A549 (cell line): ENCODE data around the gene KMT5C. TPM values are rescaled to one million over a fixed set of nuclear protein-coding genes. Genes with fewer than 3 reads are reported as not detected.

Source experiments
- ATAC-seq, 2 experiments: fragments of 200-7000 bp in 1 of 2; fragments of >200 bp in 1 of 2; cut with Nextera tagmentation in 1 of 2; cut with Tn5 transposase in 1 of 2; 3 replicates each; pipeline versions ENCODE4 v1.8.0 to v1.9.1; 2018 to 2020; ENCODE audit warnings: mild to moderate bottlenecking in 1 of 2, moderate library complexity in 1 of 2
- CTCF ChIA-PET: fragments of 300-600 bp; sonication (Branson Sonifier 250); formaldehyde crosslinking; extraction: SDS; loops from one replicate; lab custom pipeline; 2021; ENCODE audit warnings: antibody characterized with exemption, inconsistent platforms; lab: Yijun Ruan, JAX
- POLR2A ChIA-PET: fragments of 350-600 bp; formaldehyde crosslinking; extraction: SDS; loops from one replicate; lab custom pipeline; 2021; ENCODE audit warnings: antibody characterized with exemption, inconsistent platforms; lab: Yijun Ruan, JAX
- DNase-seq, 2 experiments: peaks; one replicate each; pipeline versions ENCODE4 v3.0.0 to v3.0.0-alpha.2; 2011 to 2016; ENCODE audit warnings: low read depth in 1 of 2, low spot score in 1 of 2
- FAIRE-seq: peaks from 2 replicates; lab custom pipeline; 2011; peaks lifted over from hg19 to GRCh38; lab: Jason Lieb, UNC
- H3K27ac ChIP-seq, 2 experiments: fragments of >200 bp; sonication (Bioruptor Twin); formaldehyde crosslinking; 3 replicates each; pipeline ENCODE4 v1.5.1; 2016 to 2017
- H3K4me1 ChIP-seq: fragments of >200 bp; sonication (Bioruptor Twin); formaldehyde crosslinking; 3 replicates; pipeline ENCODE4 v1.6.1; 2016
- H3K4me2 ChIP-seq: fragments of >200 bp; sonication (Bioruptor Twin); formaldehyde crosslinking; 3 replicates; pipeline ENCODE4 v1.6.1; 2016
- H3K4me3 ChIP-seq: fragments of >200 bp; sonication (Bioruptor Twin); formaldehyde crosslinking; 3 replicates; pipeline ENCODE4 v1.5.1; 2016
- H3K9me3 ChIP-seq: fragments of >200 bp; sonication (Bioruptor Twin); formaldehyde crosslinking; 3 replicates; pipeline ENCODE4 v1.6.1; 2016
- BCL3 ChIP-seq: fragments of >200 bp; sonication (Bioruptor Twin); formaldehyde crosslinking; IDR thresholded peaks from 3 replicates; pipeline ENCODE4 v1.6.1; 2016
- CBX8 ChIP-seq: fragments of 200-600 bp; sonication (generic); IDR thresholded peaks from 2 replicates; pipeline ENCODE4 v1.6.1; 2016
- CEBPB ChIP-seq, 2 experiments: fragments of >200 bp in 1 of 2; sonication (Bioruptor Twin) in 1 of 2; formaldehyde crosslinking in 1 of 2; IDR thresholded peaks; 2 replicates each; pipeline ENCODE4 v1.6.1; 2012 to 2016
- CHD4 ChIP-seq: fragments of 200-600 bp; sonication (generic); IDR thresholded peaks from 2 replicates; pipeline ENCODE4 v1.6.1; 2016; ENCODE audit warnings: antibody characterized with exemption, mild to moderate bottlenecking, borderline replicate concordance
- EHF ChIP-seq: fragments of 250-450 bp; sonication (Bioruptor Pico); IDR thresholded peaks from 2 replicates; pipeline ENCODE4 v1.5.0; 2020; ENCODE audit warnings: mild to moderate bottlenecking
- EHMT2 ChIP-seq: fragments of 200-600 bp; sonication (generic); IDR thresholded peaks from 2 replicates; pipeline ENCODE4 v1.6.1; 2016; ENCODE audit warnings: antibody characterized with exemption, low read depth, mild to moderate bottlenecking, moderate library complexity
- EP300 ChIP-seq, 2 experiments: fragments of >200 bp; sonication (Bioruptor Twin); formaldehyde crosslinking; IDR thresholded peaks; 2 replicates in 1 of 2; 3 replicates in 1 of 2; pipeline ENCODE4 v1.6.1; 2016 to 2017
- ESRRA ChIP-seq: fragments of 150-350 bp; IDR thresholded peaks from 2 replicates; pipeline ENCODE4 v1.6.1; 2014; ENCODE audit warnings: mild to moderate bottlenecking, low read length, borderline replicate concordance
- FOSB ChIP-seq: fragments of 250-450 bp; sonication (Bioruptor Pico); IDR thresholded peaks from 2 replicates; pipeline ENCODE4 v1.5.0; 2020; ENCODE audit warnings: mild to moderate bottlenecking, moderate library complexity
- FOXS1 ChIP-seq: fragments of 250-450 bp; sonication (Bioruptor Pico); IDR thresholded peaks from 2 replicates; pipeline ENCODE4 v1.5.0; 2020; ENCODE audit warnings: mild to moderate bottlenecking, moderate library complexity
- GATA3 ChIP-seq: IDR thresholded peaks from 2 replicates; pipeline ENCODE4 v1.6.1; 2012; ENCODE audit warnings: borderline replicate concordance
- HEYL ChIP-seq: fragments of 250-450 bp; sonication (Bioruptor Pico); IDR thresholded peaks from 2 replicates; pipeline ENCODE4 v1.8.0; 2021; ENCODE audit warnings: mild to moderate bottlenecking, moderate library complexity
- HOXB13 ChIP-seq: fragments of 250-450 bp; sonication (Bioruptor Pico); IDR thresholded peaks from 2 replicates; pipeline ENCODE4 v1.5.0; 2020; ENCODE audit warnings: low read depth, mild to moderate bottlenecking, moderate library complexity
- JUNB ChIP-seq: fragments of >200 bp; sonication (Bioruptor Twin); formaldehyde crosslinking; IDR thresholded peaks from 2 replicates; pipeline ENCODE4 v1.6.1; 2016
- KDM5A ChIP-seq: fragments of 200-600 bp; sonication (generic); IDR thresholded peaks from 2 replicates; pipeline ENCODE4 v1.6.1; 2016; ENCODE audit warnings: antibody characterized with exemption, mild to moderate bottlenecking
- MAZ ChIP-seq: fragments of 150-350 bp; IDR thresholded peaks from 2 replicates; pipeline ENCODE4 v1.6.1; 2014; ENCODE audit warnings: antibody characterized with exemption, low read depth, low read length, borderline replicate concordance
- MYC ChIP-seq: IDR thresholded peaks from 2 replicates; pipeline ENCODE4 v1.6.1; 2012; ENCODE audit warnings: mild to moderate bottlenecking, inconsistent platforms, low read length, improper control_type of control experiment, borderline replicate concordance
- NPAS2 ChIP-seq: fragments of 250-450 bp; sonication (Bioruptor Pico); IDR thresholded peaks from 2 replicates; pipeline ENCODE4 v1.8.0; 2022; ENCODE audit warnings: mild to moderate bottlenecking, moderate library complexity, borderline replicate concordance
- NR3C1 ChIP-seq: fragments of >200 bp; sonication (Bioruptor Twin); formaldehyde crosslinking; IDR thresholded peaks from 3 replicates; pipeline ENCODE4 v1.6.1; 2017
- POLR2AphosphoS2 ChIP-seq: conservative IDR thresholded peaks from 2 replicates; pipeline ENCODE4 v1.6.1; 2012; ENCODE audit warnings: low read length, improper control_type of control experiment, inconsistent platforms
- RAD21 ChIP-seq, 2 experiments: fragments of >200 bp in 1 of 2; sonication (Bioruptor Twin) in 1 of 2; formaldehyde crosslinking in 1 of 2; IDR thresholded peaks in 1 of 2; conservative IDR thresholded peaks in 1 of 2; 2 replicates in 1 of 2; 3 replicates in 1 of 2; pipeline ENCODE4 v1.6.1; 2012 to 2018; ENCODE audit warnings: inconsistent platforms in 1 of 2
- RCOR1 ChIP-seq: fragments of 150-350 bp; IDR thresholded peaks from 2 replicates; pipeline ENCODE4 v1.6.1; 2014; ENCODE audit warnings: antibody characterized with exemption, low read length, low read depth
- SMC3 ChIP-seq: fragments of >200 bp; sonication (Bioruptor Twin); formaldehyde crosslinking; IDR thresholded peaks from 3 replicates; pipeline ENCODE4 v1.6.1; 2018; ENCODE audit warnings: inconsistent platforms
- SREBF2 ChIP-seq: fragments of 450-650 bp; IDR thresholded peaks from 2 replicates; pipeline ENCODE4 v1.6.1; 2014; ENCODE audit warnings: mild to moderate bottlenecking, moderate library complexity
- TFCP2L1 ChIP-seq: fragments of 250-450 bp; sonication (Bioruptor Pico); IDR thresholded peaks from 2 replicates; pipeline ENCODE4 v1.5.0; 2021; ENCODE audit warnings: mild to moderate bottlenecking
- TP53 ChIP-seq: fragments of 250-450 bp; sonication (Bioruptor Pico); IDR thresholded peaks from 2 replicates; pipeline ENCODE4 v1.5.0; 2021; ENCODE audit warnings: mild to moderate bottlenecking, moderate library complexity
- ZC3H11A ChIP-seq: fragments of 450-650 bp; IDR thresholded peaks from 2 replicates; pipeline ENCODE4 v1.6.1; 2014; ENCODE audit warnings: antibody characterized with exemption, mild to moderate bottlenecking
- ZFP36 ChIP-seq: fragments of 450-650 bp; IDR thresholded peaks from 2 replicates; pipeline ENCODE4 v1.6.1; 2014; ENCODE audit warnings: borderline replicate concordance; ENCODE audit not compliant: partially characterized antibody
- ZSCAN20 ChIP-seq: fragments of 250-450 bp; sonication (Bioruptor Pico); IDR thresholded peaks from 2 replicates; pipeline ENCODE4 v1.8.0; 2022; ENCODE audit warnings: mild to moderate bottlenecking, moderate library complexity
- WGBS: methylation state at CpG from one replicate; pipeline ENCODE4 v1.1.6; 2017; ENCODE audit errors: missing lambda C conversion rate; 5-methylcytosine and 5-hydroxymethylcytosine counted together
- polyA plus RNA-seq, 4 experiments: library from polyadenylated mRNA; depleted of rRNA in 3 of 4; stranded (reverse); fragments of >200 nt; fragmentation: RNase III in 1 of 4; extraction: RNeasy Plus Mini Kit Qiagen cat#74134 plus additional on column Dnase treatment in 1 of 4; gene quantifications; 2 replicates in 3 of 4; 3 replicates in 1 of 4; pipeline ENCODE4 v1.2.3, GENCODE V29; 2011 to 2017
- TF ChIP-seq, protein P1 (sequence below): fragments of >200 bp; sonication (Bioruptor Twin); formaldehyde crosslinking; IDR thresholded peaks from 2 replicates; pipeline ENCODE4 v1.6.1; 2016
- TF ChIP-seq, protein P2 (sequence below): fragments of >200 bp; sonication (Bioruptor Twin); formaldehyde crosslinking; IDR thresholded peaks from 3 replicates; pipeline ENCODE4 v1.5.1; 2016

Gene KMT5C
- polyA plus RNA-seq, 2 of the 4 experiments (the other 2 are of a cell fraction), result 9.5 to 15.2 TPM

DNA sequence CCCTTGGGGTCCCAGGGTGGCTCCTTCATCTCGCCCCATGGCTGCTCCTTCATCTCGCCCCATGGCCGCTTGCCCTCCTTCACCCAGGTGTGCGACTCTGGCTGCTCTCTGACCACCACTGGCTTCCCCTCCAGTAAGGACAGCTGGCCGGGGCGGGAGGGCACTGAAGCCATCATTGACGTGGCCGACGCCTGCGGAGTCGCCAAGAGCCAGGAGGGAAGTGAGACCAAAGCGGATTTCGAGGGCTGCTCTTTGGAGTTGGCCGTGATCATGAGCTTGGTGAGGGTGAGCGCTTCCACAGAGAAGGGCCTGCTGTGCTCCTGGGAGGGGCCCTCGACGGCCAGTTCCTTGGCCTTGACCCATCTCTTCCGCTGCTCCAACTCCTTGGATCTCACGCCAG is 18.8 kb downstream of the KMT5C start:
- WGBS, result 87% methylated on average over 18 of the region's 19 CpGs
- Histone ChIP-seq H3K4me2 (no peak overlapping the region), H3K4me3 (no peak overlapping the region), H3K9me3 (no peaks in the 10 kb centered on the region), H3K4me1 (peaks cover 19% of the 10 kb centered on the region), H3K27ac (no peak overlapping the region)
- ATAC-seq (no peak), FAIRE-seq (no peak), DNase-seq (no peak)
- TF ChIP-seq ZSCAN20 (CRISPR knock-in tag) (no peak), GATA3 (no peak), EP300 (IDR thresholded peaks at IDR 0.05) (no peak), HOXB13 (CRISPR knock-in tag) (no peak), ZC3H11A (no peak), EHF (CRISPR knock-in tag) (no peak), SMC3 (no peak), RAD21 (conservative IDR thresholded peaks at IDR 0.05 in 1 of 2, IDR thresholded peaks at IDR 0.05 in 1 of 2) (no peak), TP53 (CRISPR knock-in tag) (no peak), SREBF2 (no peak), CHD4 (no peak), NR3C1 (no peak), EHMT2 (no peak)
- TF ChIP-seq, protein P1, sequence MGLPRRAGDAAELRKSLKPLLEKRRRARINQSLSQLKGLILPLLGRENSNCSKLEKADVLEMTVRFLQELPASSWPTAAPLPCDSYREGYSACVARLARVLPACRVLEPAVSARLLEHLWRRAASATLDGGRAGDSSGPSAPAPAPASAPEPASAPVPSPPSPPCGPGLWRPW, result no peak
- CTCF ChIA-PET, result interaction anchor here (1.1 to 14.8 kb wide), 5 partner anchors 13 to 67 kb away, joined by 3 to 105 read pairs (median 5); no protein-coding TSS in a partner anchor
- POLR2A ChIA-PET, result interaction anchor here (0.6 kb wide), 1 partner anchor 143 kb away, joined by 3 read pairs; no protein-coding TSS in a partner anchor

DNA sequence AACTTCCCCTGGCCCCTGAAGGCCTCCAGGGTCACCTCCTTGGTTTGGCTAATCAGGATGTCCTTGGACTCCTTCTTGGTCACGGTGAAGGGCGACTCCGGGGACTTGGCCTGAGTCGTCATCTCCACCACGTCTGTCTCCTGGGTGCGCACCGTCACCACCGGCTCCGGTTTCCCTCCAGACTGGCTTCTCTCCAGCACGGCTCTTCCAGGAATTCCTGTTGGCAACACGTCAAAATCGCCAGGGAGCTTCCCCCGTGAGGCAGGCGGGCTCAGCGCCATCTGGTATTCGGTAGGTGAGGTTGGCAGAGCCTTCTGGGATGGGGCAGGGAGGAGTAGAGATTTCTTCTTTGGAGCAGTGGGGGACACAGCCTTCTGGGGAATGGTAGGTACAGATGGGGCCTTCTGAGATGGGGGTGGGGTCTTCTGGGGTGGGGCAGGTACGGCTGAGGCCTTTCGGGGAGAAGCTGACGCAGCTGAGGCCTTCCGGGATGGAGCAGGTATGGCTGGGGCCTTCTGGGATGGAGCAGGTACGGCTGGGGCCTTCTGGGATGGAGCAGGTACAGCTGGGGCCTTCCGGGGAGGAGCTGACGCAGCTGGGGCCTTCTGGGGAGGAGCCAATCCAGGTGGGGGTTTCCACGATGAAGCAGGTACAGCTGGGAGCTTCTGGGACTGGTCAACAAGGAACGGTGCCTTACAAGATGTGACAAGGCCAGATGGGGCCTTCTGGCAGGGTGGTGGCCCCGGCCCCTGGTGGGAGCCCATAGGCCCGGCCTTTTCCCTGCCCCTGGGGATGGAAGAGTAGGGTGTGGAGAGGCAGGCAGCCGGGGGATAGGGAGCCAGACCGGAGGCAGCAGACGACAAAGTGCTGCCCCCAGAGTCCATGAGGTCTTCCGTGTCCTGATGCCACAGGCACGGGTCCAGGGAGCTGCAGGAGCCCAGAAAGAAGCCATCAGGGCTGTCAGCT is 19.6 kb downstream of the KMT5C start:
- 82% methylated on average over 29 of the region's 32 CpGs for WGBS
- ATAC-seq, result no peak
- DNase-seq, result no peak
- Histone ChIP-seq H3K4me2 (no peak overlapping the region), H3K4me3 (no peak overlapping the region), H3K4me1 (peaks cover 22% of the 10 kb centered on the region), H3K9me3 (no peaks in the 10 kb centered on the region), H3K27ac (no peak overlapping the region)
- TF ChIP-seq TFCP2L1 (CRISPR knock-in tag) (no peak), CEBPB (IDR thresholded peaks at IDR 0.05) (no peak), NPAS2 (CRISPR knock-in tag) (no peak), MAZ (no peak), SREBF2 (no peak), FOSB (CRISPR knock-in tag) (no peak), ESRRA (no peak)
- FAIRE-seq, result no peak
- ChIA-PET CTCF (interaction anchor here (0.9 to 14.8 kb wide), 10 partner anchors 8 to 218 kb away, joined by 3 to 105 read pairs (median 4); partner anchors contain the start of genes IL11 and KMT5C), POLR2A (interaction anchor here (0.7 kb wide), 1 partner anchor 79 kb away, joined by 6 read pairs; no protein-coding TSS in a partner anchor)

DNA sequence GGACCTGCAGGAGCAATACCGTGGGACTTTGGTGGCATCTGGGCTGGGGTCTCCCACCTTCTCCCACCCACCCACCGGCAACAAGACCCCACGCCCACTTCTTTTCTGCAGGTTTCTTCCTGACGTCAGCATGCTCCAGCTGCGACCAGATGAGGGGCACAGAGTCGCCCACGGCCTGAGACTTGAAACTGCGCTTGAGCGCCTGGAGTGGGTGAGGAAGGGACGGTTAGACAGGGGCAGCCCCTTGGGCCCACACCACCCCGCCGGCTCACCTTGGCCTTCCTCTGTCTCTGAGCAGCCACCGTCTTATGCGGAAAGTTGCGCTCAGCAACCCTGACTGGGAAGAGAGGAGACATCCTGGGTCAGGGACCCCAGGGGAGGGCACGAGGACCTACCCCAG is 21.2 kb downstream of the KMT5C start:
- H3K4me2 ChIP-seq, result no peak overlapping the region
- POLR2A ChIA-PET, result no interaction called here
- DNase-seq, result no peak
- H3K4me3 ChIP-seq, result no peak overlapping the region
- TF ChIP-seq POLR2AphosphoS2, result no peak
- no peak for TF ChIP-seq JUNB
- TF ChIP-seq BCL3, result no peak
- no peak for TF ChIP-seq GATA3
- no peak for TF ChIP-seq KDM5A
- TF ChIP-seq SMC3, result no peak
- no peak for TF ChIP-seq ZFP36
- TF ChIP-seq, protein P2, sequence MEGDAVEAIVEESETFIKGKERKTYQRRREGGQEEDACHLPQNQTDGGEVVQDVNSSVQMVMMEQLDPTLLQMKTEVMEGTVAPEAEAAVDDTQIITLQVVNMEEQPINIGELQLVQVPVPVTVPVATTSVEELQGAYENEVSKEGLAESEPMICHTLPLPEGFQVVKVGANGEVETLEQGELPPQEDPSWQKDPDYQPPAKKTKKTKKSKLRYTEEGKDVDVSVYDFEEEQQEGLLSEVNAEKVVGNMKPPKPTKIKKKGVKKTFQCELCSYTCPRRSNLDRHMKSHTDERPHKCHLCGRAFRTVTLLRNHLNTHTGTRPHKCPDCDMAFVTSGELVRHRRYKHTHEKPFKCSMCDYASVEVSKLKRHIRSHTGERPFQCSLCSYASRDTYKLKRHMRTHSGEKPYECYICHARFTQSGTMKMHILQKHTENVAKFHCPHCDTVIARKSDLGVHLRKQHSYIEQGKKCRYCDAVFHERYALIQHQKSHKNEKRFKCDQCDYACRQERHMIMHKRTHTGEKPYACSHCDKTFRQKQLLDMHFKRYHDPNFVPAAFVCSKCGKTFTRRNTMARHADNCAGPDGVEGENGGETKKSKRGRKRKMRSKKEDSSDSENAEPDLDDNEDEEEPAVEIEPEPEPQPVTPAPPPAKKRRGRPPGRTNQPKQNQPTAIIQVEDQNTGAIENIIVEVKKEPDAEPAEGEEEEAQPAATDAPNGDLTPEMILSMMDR, result no peak
- no peak for TF ChIP-seq HEYL (CRISPR knock-in tag)
- no peak for TF ChIP-seq MYC
- TF ChIP-seq RAD21 (conservative IDR thresholded peaks at IDR 0.05 in 1 of 2, IDR thresholded peaks at IDR 0.05 in 1 of 2), result no peak
- no peak for TF ChIP-seq FOXS1 (CRISPR knock-in tag)
- TF ChIP-seq CBX8, result no peak
- no peak for TF ChIP-seq RCOR1
- TF ChIP-seq, protein P1, result no peak
- TF ChIP-seq, all 56 proteins: peak for 0
- FAIRE-seq (no peak), ATAC-seq (no peak)
- Histone ChIP-seq H3K9me3 (no peaks in the 10 kb centered on the region), H3K27ac (0 out of 6 replicates have a peak overlapping the region, but pooled peaks of 1 of the 2 experiments have one; percentile 19), H3K4me1 (peaks cover 23% of the 10 kb centered on the region)
- CTCF ChIA-PET, result interaction anchor here (1.2 to 14.8 kb wide), 4 partner anchors 21 to 69 kb away, joined by 3 to 105 read pairs (median 8); partner anchors contain the start of genes KMT5C and TMEM238
- 92% methylated on average over 16 of the region's 16 CpGs for WGBS
